PC-3 (cell line): ENCODE results near the gene HPCA. TPM values are rescaled to one million over a fixed set of nuclear protein-coding genes. Genes with fewer than 3 reads are reported as not detected.

Source experiments
- ATAC-seq: fragments of 200-7000 bp; cut with Tn5 transposase; 2 replicates; pipeline ENCODE4 v1.9.1; 2020; ENCODE audit warnings: mild to moderate bottlenecking, moderate library complexity
- BruUV-seq: library from RNA; stranded (reverse); fragments of 400-500 nt; replicated peaks from 2 replicates; lab custom pipeline; 2021; lab: Mats Ljungman, UMichigan
- CTCF ChIA-PET: fragments of 300-600 bp; sonication (Branson Sonifier 250); formaldehyde crosslinking; loops from one replicate; lab custom pipeline; 2022; ENCODE audit warnings: antibody characterized with exemption; lab: Charles Lee
- POLR2A ChIA-PET: fragments of 300-600 bp; sonication (Branson Sonifier 250); formaldehyde crosslinking; loops from one replicate; lab custom pipeline; 2022; ENCODE audit warnings: antibody characterized with exemption; ENCODE audit not compliant: unreplicated experiment; lab: Charles Lee
- DNase-seq: peaks from one replicate; pipeline ENCODE4 v3.0.0-alpha.2; 2015
- H2AFZ ChIP-seq: fragments of 300-600 bp; sonication (generic); 2 replicates; pipeline ENCODE4 v1.6.0; 2016; ENCODE audit warnings: antibody characterized with exemption, low read length
- H3F3A ChIP-seq: fragments of 300-600 bp; sonication (generic); one replicate; pipeline ENCODE4 v1.6.0; 2017; ENCODE audit warnings: antibody characterized with exemption, low read length, control low read depth, mild to moderate bottlenecking; ENCODE audit not compliant: unreplicated experiment
- H3K27ac ChIP-seq: fragments of 300-600 bp; sonication (generic); 2 replicates; pipeline ENCODE4 v1.5.1; 2016; ENCODE audit warnings: mild to moderate bottlenecking, low read length
- H3K27me3 ChIP-seq: fragments of 300-600 bp; sonication (generic); 2 replicates; pipeline ENCODE4 v1.6.1; 2016; ENCODE audit warnings: low read length, mixed read lengths
- H3K36me3 ChIP-seq: fragments of 300-600 bp; sonication (generic); 2 replicates; pipeline ENCODE4 v1.6.1; 2016; ENCODE audit warnings: low read depth, mixed run types, low read length, mixed read lengths
- H3K4me1 ChIP-seq: fragments of 300-600 bp; sonication (generic); 2 replicates; pipeline ENCODE4 v1.5.1; 2016; ENCODE audit warnings: low read length; ENCODE audit not compliant: insufficient read depth
- H3K4me2 ChIP-seq: fragments of 300-600 bp; sonication (generic); 2 replicates; pipeline ENCODE4 v1.6.0; 2016; ENCODE audit warnings: low read length
- H3K4me3 ChIP-seq: fragments of 300-600 bp; sonication (generic); 2 replicates; pipeline ENCODE4 v1.5.1; 2016; ENCODE audit warnings: mild to moderate bottlenecking, low read length, mixed read lengths
- H3K79me2 ChIP-seq: fragments of 300-600 bp; sonication (generic); 2 replicates; pipeline ENCODE4 v1.6.1; 2017; ENCODE audit warnings: low read length, mixed read lengths
- H3K9ac ChIP-seq: fragments of 300-600 bp; sonication (generic); 2 replicates; pipeline ENCODE4 v1.6.0; 2016; ENCODE audit warnings: mild to moderate bottlenecking, low read length
- H3K9me2 ChIP-seq: fragments of 300-600 bp; sonication (generic); replicated peaks from 2 replicates; pipeline ENCODE4 v1.6.1; 2016; ENCODE audit warnings: mixed run types, low read length, mixed read lengths
- H3K9me3 ChIP-seq: fragments of 300-600 bp; sonication (generic); 2 replicates; pipeline ENCODE4 v1.6.1; 2016; ENCODE audit warnings: low read length, mixed read lengths
- H4K20me1 ChIP-seq: fragments of 300-600 bp; sonication (generic); 2 replicates; pipeline ENCODE4 v1.6.1; 2016; ENCODE audit warnings: low read length, mixed read lengths
- EZH2 ChIP-seq: fragments of 300-600 bp; sonication (generic); IDR thresholded peaks from one replicate; pipeline ENCODE4 v1.6.1; 2017; ENCODE audit warnings: antibody characterized with exemption, mild to moderate bottlenecking, low read length; ENCODE audit not compliant: unreplicated experiment
- EZH2phosphoT487 ChIP-seq: fragments of 300-600 bp; sonication (generic); IDR thresholded peaks from 2 replicates; pipeline ENCODE4 v1.6.1; 2018; ENCODE audit warnings: mild to moderate bottlenecking, antibody characterized with exemption, low read length, borderline replicate concordance
- intact Hi-C: fragments of 100-400 bp; cut with micrococcal nuclease; formaldehyde crosslinking; loops from 2 replicates; pipeline ENCODE4 v1.9.0; 2023
- total RNA-seq: library from RNA; depleted of rRNA; stranded (reverse); fragments of >200 nt; gene quantifications from 2 replicates; pipeline ENCODE4 v1.2.3, GENCODE V29; 2014
- TF ChIP-seq, protein P1 (sequence below): fragments of 300-600 bp; sonication (generic); conservative IDR thresholded peaks from 2 replicates; pipeline ENCODE4 v1.5.1; 2017; ENCODE audit warnings: antibody characterized with exemption, low read depth, mild to moderate bottlenecking, low read length

The HPCA gene
- total RNA-seq, 1 experiment from 2014 or later: not detected

GRCh38 chr1:32859915-32860314 is 26.4 kb upstream of the HPCA start:
- H3K27me3 ChIP-seq: no peaks in the 10 kb centered on the region
- H3K79me2 ChIP-seq: no peaks in the 10 kb centered on the region
- POLR2A ChIA-PET: no interaction called here
- no peaks in the 10 kb centered on the region for H3K4me1 ChIP-seq
- H3K4me3 ChIP-seq: no peak overlapping the region
- peaks cover 4% of the 10 kb centered on the region; the same call in 1 of the 2 replicates for H3K36me3 ChIP-seq
- no peak overlapping the region for H3K4me2 ChIP-seq
- no peak for ATAC-seq
- no peaks in the 10 kb centered on the region for H3K9me2 ChIP-seq
- TF ChIP-seq EZH2 (no peak), EZH2phosphoT487 (no peak)
- TF ChIP-seq, protein P1, sequence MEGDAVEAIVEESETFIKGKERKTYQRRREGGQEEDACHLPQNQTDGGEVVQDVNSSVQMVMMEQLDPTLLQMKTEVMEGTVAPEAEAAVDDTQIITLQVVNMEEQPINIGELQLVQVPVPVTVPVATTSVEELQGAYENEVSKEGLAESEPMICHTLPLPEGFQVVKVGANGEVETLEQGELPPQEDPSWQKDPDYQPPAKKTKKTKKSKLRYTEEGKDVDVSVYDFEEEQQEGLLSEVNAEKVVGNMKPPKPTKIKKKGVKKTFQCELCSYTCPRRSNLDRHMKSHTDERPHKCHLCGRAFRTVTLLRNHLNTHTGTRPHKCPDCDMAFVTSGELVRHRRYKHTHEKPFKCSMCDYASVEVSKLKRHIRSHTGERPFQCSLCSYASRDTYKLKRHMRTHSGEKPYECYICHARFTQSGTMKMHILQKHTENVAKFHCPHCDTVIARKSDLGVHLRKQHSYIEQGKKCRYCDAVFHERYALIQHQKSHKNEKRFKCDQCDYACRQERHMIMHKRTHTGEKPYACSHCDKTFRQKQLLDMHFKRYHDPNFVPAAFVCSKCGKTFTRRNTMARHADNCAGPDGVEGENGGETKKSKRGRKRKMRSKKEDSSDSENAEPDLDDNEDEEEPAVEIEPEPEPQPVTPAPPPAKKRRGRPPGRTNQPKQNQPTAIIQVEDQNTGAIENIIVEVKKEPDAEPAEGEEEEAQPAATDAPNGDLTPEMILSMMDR: no peak
- no TSS peak for BruUV-seq
- no peak for DNase-seq
- intact Hi-C loops: no loop called here
- H4K20me1 ChIP-seq: no peaks in the 10 kb centered on the region
- no peak overlapping the region for H3K27ac ChIP-seq
- no peaks in the 10 kb centered on the region for H3F3A ChIP-seq
- CTCF ChIA-PET: no interaction called here
- H3K9ac ChIP-seq: no peak overlapping the region
- H3K9me3 ChIP-seq: no peaks in the 10 kb centered on the region
- H2AFZ ChIP-seq: no peak overlapping the region

- Histone ChIP-seq H3K4me3 (no peak overlapping the region), H3K27ac (no peak overlapping the region), H3K79me2 (no peaks in the 10 kb centered on the region), H3K36me3 (peaks cover 4% of the 10 kb centered on the region; the same call in 1 of the 2 replicates), H3K9me3 (no peaks in the 10 kb centered on the region), H3K9ac (no peak overlapping the region), H3K4me2 (no peak overlapping the region), H2AFZ (no peak overlapping the region), H4K20me1 (no peaks in the 10 kb centered on the region), H3K9me2 (no peaks in the 10 kb centered on the region), H3K4me1 (no peaks in the 10 kb centered on the region), H3K27me3 (no peaks in the 10 kb centered on the region), H3F3A (no peaks in the 10 kb centered on the region)
- DNase-seq (no peak), ATAC-seq (no peak)
- POLR2A ChIA-PET: no interaction called here
- BruUV-seq: no TSS peak
- CTCF ChIA-PET: no interaction called here
- TF ChIP-seq EZH2 (no peak), EZH2phosphoT487 (no peak)
- TF ChIP-seq, protein P1: no peak
- intact Hi-C loops: no loop called here
Measured at GRCh38 chr1:32860566-32860965, 25.7 kb upstream of the HPCA start.

DNA sequence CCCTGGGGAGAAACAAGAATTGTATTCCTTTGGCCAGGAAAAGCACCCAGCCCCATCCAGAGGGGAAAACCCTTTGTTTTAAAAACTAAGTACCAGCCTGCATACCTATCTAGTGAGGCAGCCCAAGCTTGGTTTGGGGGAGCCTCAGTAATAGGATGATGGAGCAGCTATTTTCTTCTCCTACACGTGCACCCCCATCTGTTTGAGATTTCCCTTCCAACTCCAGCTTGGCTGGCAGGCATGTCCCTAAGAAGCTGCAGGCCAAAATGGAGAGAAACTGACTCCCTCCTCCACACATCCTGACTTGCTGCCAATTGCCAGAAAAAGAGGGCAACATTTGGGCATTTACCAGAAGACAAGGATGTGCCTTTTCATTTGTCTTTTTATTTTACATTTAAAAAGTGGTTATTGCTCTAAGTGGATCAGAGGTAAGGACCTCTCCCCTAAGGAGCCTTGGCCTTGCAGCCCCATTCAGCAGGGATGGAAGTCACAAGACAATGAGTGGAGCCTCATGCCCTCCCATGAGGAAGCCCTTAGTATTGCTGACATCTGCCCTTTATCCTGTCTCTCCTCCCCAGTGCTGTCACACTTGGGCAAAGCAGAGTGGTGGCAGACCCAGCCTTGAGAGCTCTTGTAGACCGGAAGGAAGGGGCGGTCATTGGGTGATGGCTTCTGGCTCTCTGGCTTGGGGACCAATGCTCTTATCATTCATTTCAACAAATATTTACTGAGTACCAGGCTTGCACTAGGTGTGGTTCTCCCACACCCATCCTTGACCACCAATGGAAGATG is 24.2 kb upstream of the HPCA start:
- POLR2A ChIA-PET: no interaction called here
- Histone ChIP-seq H3F3A (no peaks in the 10 kb centered on the region), H3K4me3 (no peak overlapping the region), H3K27ac (no peak overlapping the region), H2AFZ (no peak overlapping the region), H3K9me3 (no peaks in the 10 kb centered on the region), H3K4me1 (no peaks in the 10 kb centered on the region), H3K4me2 (no peak overlapping the region), H3K79me2 (no peaks in the 10 kb centered on the region), H4K20me1 (no peaks in the 10 kb centered on the region), H3K9ac (no peak overlapping the region), H3K9me2 (no peaks in the 10 kb centered on the region), H3K27me3 (no peaks in the 10 kb centered on the region), H3K36me3 (no peaks in the 10 kb centered on the region)
- ATAC-seq: no peak
- CTCF ChIA-PET: no interaction called here
- no TSS peak for BruUV-seq
- TF ChIP-seq, protein P1: no peak
- no peak for TF ChIP-seq EZH2
- intact Hi-C loops: no loop called here
- DNase-seq: no peak
